B cell (primary cell): ENCODE measurements around the gene SCUBE1. TPM values are rescaled to one million over a fixed set of nuclear protein-coding genes. Genes with fewer than 3 reads are reported as not detected.
A peak's percentile ranks its signal among the peaks of the same experiment; 100 is the strongest.

Source experiments
- ATAC-seq: fragments of 200-7000 bp; cut with Tn5 transposase; one replicate; pipeline ENCODE4 v1.10.0; 2021; ENCODE audit warnings: low read depth, mild to moderate bottlenecking, moderate number of reproducible peaks, moderate library complexity
- CTCF ChIA-PET: fragments of 350-600 bp; sonication (Branson Sonifier 250); formaldehyde crosslinking; loops from one replicate; lab custom pipeline; 2021; ENCODE audit warnings: antibody characterized with exemption, inconsistent platforms; lab: Charles Lee
- POLR2A ChIA-PET: fragments of 350-600 bp; sonication (Branson Sonifier 250); formaldehyde crosslinking; loops from one replicate; lab custom pipeline; 2021; ENCODE audit warnings: antibody characterized with exemption; lab: Charles Lee
- DNase-seq: peaks from one replicate; pipeline ENCODE4 v3.0.0; 2013
- H2AFZ ChIP-seq: 2 replicates; pipeline ENCODE4 v1.6.1; 2012; ENCODE audit warnings: mild to moderate bottlenecking, low read depth, low read length; ENCODE audit not compliant: insufficient read depth, poor library complexity, severe bottlenecking
- H3K27ac ChIP-seq, 2 donors: 1 replicate in 1 of 2; 2 replicates in 1 of 2; pipeline ENCODE4 v1.5.1; 2012 to 2013; ENCODE audit warnings: low read length in 2 of 2, mild to moderate bottlenecking in 2 of 2, moderate library complexity in 1 of 2
- H3K27me3 ChIP-seq, 4 experiments: fragments of 200-600 bp in 1 of 4; sonication (generic) in 1 of 4; replicated peaks in 1 of 4; 1 replicate in 2 of 4; 2 replicates in 2 of 4; pipeline versions ENCODE4 v1.6.1 to v1.7.0; 2013 to 2016; ENCODE audit warnings: low read length in 3 of 4, mild to moderate bottlenecking in 2 of 4, mixed read lengths in 1 of 4, moderate library complexity in 1 of 4; ENCODE audit not compliant: insufficient read depth in 4 of 4, control insufficient read depth in 3 of 4; ENCODE audit errors: control extremely low read depth in 1 of 4
- H3K36me3 ChIP-seq, 2 experiments: replicated peaks in 1 of 2; 1 replicate in 1 of 2; 2 replicates in 1 of 2; pipeline versions ENCODE4 v1.6.1 to v1.7.1; 2013; ENCODE audit warnings: low read length in 1 of 2; ENCODE audit not compliant: insufficient read depth in 2 of 2, control insufficient read depth in 1 of 2; ENCODE audit errors: control extremely low read depth in 1 of 2, extremely low read depth in 1 of 2
- H3K4me1 ChIP-seq, 2 donors: fragments of 200-600 bp in 1 of 2; sonication (generic) in 1 of 2; 1 replicate in 1 of 2; 2 replicates in 1 of 2; pipeline versions ENCODE4 v1.5.1 to v1.6.1; 2013 to 2017; ENCODE audit warnings: low read length in 2 of 2; ENCODE audit not compliant: control insufficient read depth in 2 of 2, insufficient read depth in 2 of 2
- H3K4me2 ChIP-seq: replicated peaks from 2 replicates; pipeline ENCODE3; 2012; ENCODE audit warnings: mild to moderate bottlenecking, low read depth, low read length; ENCODE audit not compliant: poor library complexity, severe bottlenecking
- H3K4me3 ChIP-seq, 5 experiments: fragments of 200-600 bp in 1 of 5; sonication (generic) in 1 of 5; 1 replicate in 3 of 5; 2 replicates in 2 of 5; pipeline versions ENCODE4 v1.5.1 to v1.7.0; 2011 to 2016; ENCODE audit warnings: low read length in 4 of 5, mild to moderate bottlenecking in 4 of 5, low read depth in 2 of 5, control low read depth in 1 of 5, moderate library complexity in 1 of 5; ENCODE audit not compliant: insufficient read depth in 1 of 5; ENCODE audit errors: control extremely low read depth in 1 of 5, extremely low read depth in 1 of 5
- H3K79me2 ChIP-seq: fragments of 200-600 bp; sonication (generic); one replicate; pipeline ENCODE4 v1.6.0; 2016; ENCODE audit warnings: low read length; ENCODE audit not compliant: control insufficient read depth, insufficient read depth
- H3K9ac ChIP-seq: fragments of 200-600 bp; sonication (generic); 2 replicates; pipeline ENCODE4 v1.6.1; 2017; ENCODE audit warnings: mild to moderate bottlenecking, low read length, moderate library complexity
- H3K9me3 ChIP-seq, 3 donors: one replicate each; pipeline versions ENCODE4 v1.6.1 to v1.7.1; 2013; ENCODE audit warnings: low read length in 2 of 3; ENCODE audit not compliant: control insufficient read depth in 2 of 3, insufficient read depth in 1 of 3; ENCODE audit errors: control extremely low read depth in 1 of 3
- H4K20me1 ChIP-seq: 2 replicates; pipeline ENCODE4 v1.6.0; 2012; ENCODE audit warnings: mild to moderate bottlenecking, low read length; ENCODE audit not compliant: insufficient read depth, control insufficient read depth, poor library complexity, severe bottlenecking
- H3K27ac Mint-ChIP-seq: one replicate; pipeline ENCODE4 v1.8.0; 2021; ENCODE audit warnings: mixed read lengths
- H3K27me3 Mint-ChIP-seq: one replicate; pipeline ENCODE4 v1.8.0; 2021; ENCODE audit warnings: mixed read lengths
- H3K4me1 Mint-ChIP-seq: one replicate; pipeline ENCODE4 v1.8.0; 2021; ENCODE audit warnings: mixed read lengths
- H3K4me3 Mint-ChIP-seq: one replicate; pipeline ENCODE4 v1.8.0; 2021; ENCODE audit warnings: mixed read lengths
- H3K9me3 Mint-ChIP-seq: one replicate; pipeline ENCODE4 v1.8.0; 2022; ENCODE audit warnings: mixed read lengths; ENCODE audit not compliant: insufficient read depth
- CTCF ChIP-seq: fragments of 200-600 bp; IDR thresholded peaks from one replicate; pipeline ENCODE4 v1.8.0; 2022; ENCODE audit warnings: antibody characterized with exemption, mild to moderate bottlenecking
- EZH2 ChIP-seq: IDR thresholded peaks from 2 replicates; pipeline ENCODE4 v1.6.1; 2012; ENCODE audit warnings: borderline replicate concordance, low read depth, mild to moderate bottlenecking, moderate library complexity, low read length; ENCODE audit not compliant: insufficient read depth, poor library complexity, severe bottlenecking
- WGBS: methylation state at CpG from one replicate; pipeline ENCODE4 v1.1.5; 2013; ENCODE audit warnings: missing lambda C conversion rate; ENCODE audit not compliant: insufficient coverage; 5-methylcytosine and 5-hydroxymethylcytosine counted together
- intact Hi-C: fragments of 100-400 bp; cut with micrococcal nuclease; formaldehyde crosslinking; loops from one replicate; pipeline ENCODE4 v1.10.0; 2022
- polyA plus RNA-seq: library from polyadenylated mRNA; depleted of rRNA; stranded (reverse); fragments of >200 nt; gene quantifications from 2 replicates; pipeline ENCODE4 v1.2.3, GENCODE V29; 2012
- total RNA-seq, 2 donors: library from RNA; stranded (reverse); fragments of 120-200 nt in 1 of 2; gene quantifications; 1 replicate in 1 of 2; 2 replicates in 1 of 2; pipeline versions ENCODE4 v1.2.3 to v1.2.4, GENCODE V29; 2013 to 2022

Gene SCUBE1
- total and polyA plus RNA-seq, 2 donors (not counting 1 experiment from before 2014, with no cell fraction given): not detected

GRCh38 chr22:43310311-43310710, 32.9 kb downstream of the SCUBE1 start:
- ATAC-seq: no peak
- ChIA-PET POLR2A (no interaction called here), CTCF (no interaction called here)
- no peak for DNase-seq
- Mint-ChIP-seq H3K9me3 (no peaks in the 10 kb centered on the region), H3K27me3 (peaks cover 44% of the 10 kb centered on the region), H3K4me1 (no peaks in the 10 kb centered on the region), H3K4me3 (no peak overlapping the region), H3K27ac (no peak overlapping the region)
- intact Hi-C loops: no loop called here
- Histone ChIP-seq H3K4me2 (no peak overlapping the region), H3K27ac (no peak overlapping the region), H3K9me3 (no peaks in the 10 kb centered on the region), H3K4me1 (no peaks in the 10 kb centered on the region), H4K20me1 (no peaks in the 10 kb centered on the region), H3K27me3 (no peaks in the 10 kb centered on the region), H3K4me3 (no peak overlapping the region), H3K9ac (no peak overlapping the region), H3K79me2 (no peaks in the 10 kb centered on the region), H3K36me3 (no peaks in the 10 kb centered on the region), H2AFZ (no peak overlapping the region)
- TF ChIP-seq CTCF (no peak), EZH2 (no peak)
- WGBS: 96% methylated on average over 3 of the region's 5 CpGs

- H3K27ac Mint-ChIP-seq: no peak overlapping the region
- Histone ChIP-seq H3K4me1 (no peaks in the 10 kb centered on the region), H3K27me3 (no peaks in the 10 kb centered on the region), H4K20me1 (no peaks in the 10 kb centered on the region), H3K36me3 (no peaks in the 10 kb centered on the region), H2AFZ (peak overlapping the region; percentile 33), H3K27ac (no peak overlapping the region), H3K4me3 (no peak overlapping the region), H3K9me3 (no peaks in the 10 kb centered on the region), H3K9ac (no peak overlapping the region), H3K4me2 (no peak overlapping the region), H3K79me2 (no peaks in the 10 kb centered on the region)
- H3K4me3 Mint-ChIP-seq: no peak overlapping the region
- no peaks in the 10 kb centered on the region for H3K4me1 Mint-ChIP-seq
- no peak for ATAC-seq
- TF ChIP-seq CTCF (no peak), EZH2 (no peak)
- H3K9me3 Mint-ChIP-seq: no peaks in the 10 kb centered on the region
- intact Hi-C loops: no loop called here
- POLR2A ChIA-PET: no interaction called here
- CTCF ChIA-PET: no interaction called here
- WGBS: 93% methylated on average over 7 of the region's 10 CpGs
- H3K27me3 Mint-ChIP-seq: peaks cover 46% of the 10 kb centered on the region
- DNase-seq: no peak
Measured at GRCh38 chr22:43308836-43309235, 34.3 kb downstream of the SCUBE1 start.
